ENCODE data around the gene AIPL1. TPM values are rescaled to one million over a fixed set of nuclear protein-coding genes. Genes with fewer than 3 reads are reported as not detected.

The AIPL1 gene
- total and polyA plus RNA-seq, 2 of the 13 experiments (the other 11 are each of a cell fraction or from before 2014, with no cell fraction given), result not detected

DNA sequence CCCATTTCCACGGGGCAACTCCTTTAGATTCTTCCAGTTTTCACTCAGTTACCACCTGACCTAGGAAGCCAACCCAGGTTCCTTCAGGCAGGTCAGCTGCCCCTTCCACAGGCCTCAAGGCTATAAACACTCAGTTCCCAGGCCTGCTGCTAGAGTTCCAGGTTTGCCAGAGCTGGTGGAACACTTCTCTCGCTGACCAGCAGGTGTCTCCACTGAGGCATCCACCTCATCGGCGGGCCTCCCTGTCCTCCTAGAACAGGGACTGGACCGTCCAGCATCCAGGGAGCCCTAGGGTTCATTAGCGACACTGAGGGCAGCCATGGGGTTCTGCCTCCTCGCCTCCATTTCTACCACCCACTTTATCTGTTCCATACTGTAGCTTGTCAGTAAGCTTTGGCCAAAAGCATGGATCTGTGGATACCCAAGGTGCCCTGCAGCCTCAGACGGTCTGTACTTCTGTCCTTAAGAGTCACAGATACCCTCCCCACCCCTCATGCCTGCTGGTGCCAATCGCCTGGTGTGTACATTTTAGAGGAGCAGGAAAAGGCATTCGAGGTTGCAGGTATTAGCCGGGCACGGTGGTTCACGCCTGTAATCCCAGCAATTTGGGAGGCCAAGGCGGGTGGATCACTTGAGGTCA is 38.3 kb upstream of the AIPL1 start (continued):
- TF ChIP-seq IRF2 (CRISPR knock-in tag; IDR thresholded peaks at IDR 0.05) (0 out of 2 replicates have a peak, but pooled peaks have one; percentile 35), ZNF121 (CRISPR knock-in tag; IDR thresholded peaks at IDR 0.05) (no peak), ZBTB3 (CRISPR knock-in tag; IDR thresholded peaks at IDR 0.05; ENCODE audit: borderline replicate concordance, low read depth) (no peak), KMT2B (CRISPR knock-in tag; IDR thresholded peaks at IDR 0.05) (no peak), KDM2A (CRISPR knock-in tag; IDR thresholded peaks at IDR 0.05; ENCODE audit: borderline replicate concordance, low read depth) (peak; percentile 61), SMC3 (IDR thresholded peaks at IDR 0.05; ENCODE audit: low read length) (peak; percentile 89), ZNF335 (CRISPR knock-in tag; IDR thresholded peaks at IDR 0.05) (no peak), ZNF3 (CRISPR knock-in tag; IDR thresholded peaks at IDR 0.05) (no peak), TGIF2 (CRISPR knock-in tag; IDR thresholded peaks at IDR 0.05) (no peak), ZSCAN25 (CRISPR knock-in tag; IDR thresholded peaks at IDR 0.05) (0 out of 2 replicates have a peak, but pooled peaks have one; percentile 26), ZNF207 (IDR thresholded peaks at IDR 0.05; ENCODE audit: borderline replicate concordance) (no peak), ZNF446 (CRISPR knock-in tag; IDR thresholded peaks at IDR 0.05) (no peak)
- TF ChIP-seq, protein P1, sequence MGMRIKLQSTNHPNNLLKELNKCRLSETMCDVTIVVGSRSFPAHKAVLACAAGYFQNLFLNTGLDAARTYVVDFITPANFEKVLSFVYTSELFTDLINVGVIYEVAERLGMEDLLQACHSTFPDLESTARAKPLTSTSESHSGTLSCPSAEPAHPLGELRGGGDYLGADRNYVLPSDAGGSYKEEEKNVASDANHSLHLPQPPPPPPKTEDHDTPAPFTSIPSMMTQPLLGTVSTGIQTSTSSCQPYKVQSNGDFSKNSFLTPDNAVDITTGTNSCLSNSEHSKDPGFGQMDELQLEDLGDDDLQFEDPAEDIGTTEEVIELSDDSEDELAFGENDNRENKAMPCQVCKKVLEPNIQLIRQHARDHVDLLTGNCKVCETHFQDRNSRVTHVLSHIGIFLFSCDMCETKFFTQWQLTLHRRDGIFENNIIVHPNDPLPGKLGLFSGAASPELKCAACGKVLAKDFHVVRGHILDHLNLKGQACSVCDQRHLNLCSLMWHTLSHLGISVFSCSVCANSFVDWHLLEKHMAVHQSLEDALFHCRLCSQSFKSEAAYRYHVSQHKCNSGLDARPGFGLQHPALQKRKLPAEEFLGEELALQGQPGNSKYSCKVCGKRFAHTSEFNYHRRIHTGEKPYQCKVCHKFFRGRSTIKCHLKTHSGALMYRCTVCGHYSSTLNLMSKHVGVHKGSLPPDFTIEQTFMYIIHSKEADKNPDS (CRISPR knock-in tag; IDR thresholded peaks at IDR 0.05), result no peak
- TF ChIP-seq, protein P2, sequence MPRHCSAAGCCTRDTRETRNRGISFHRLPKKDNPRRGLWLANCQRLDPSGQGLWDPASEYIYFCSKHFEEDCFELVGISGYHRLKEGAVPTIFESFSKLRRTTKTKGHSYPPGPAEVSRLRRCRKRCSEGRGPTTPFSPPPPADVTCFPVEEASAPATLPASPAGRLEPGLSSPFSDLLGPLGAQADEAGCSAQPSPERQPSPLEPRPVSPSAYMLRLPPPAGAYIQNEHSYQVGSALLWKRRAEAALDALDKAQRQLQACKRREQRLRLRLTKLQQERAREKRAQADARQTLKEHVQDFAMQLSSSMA (CRISPR knock-in tag; IDR thresholded peaks at IDR 0.05), result 0 out of 2 replicates have a peak, but pooled peaks have one; percentile 39
- TF ChIP-seq, protein P3, sequence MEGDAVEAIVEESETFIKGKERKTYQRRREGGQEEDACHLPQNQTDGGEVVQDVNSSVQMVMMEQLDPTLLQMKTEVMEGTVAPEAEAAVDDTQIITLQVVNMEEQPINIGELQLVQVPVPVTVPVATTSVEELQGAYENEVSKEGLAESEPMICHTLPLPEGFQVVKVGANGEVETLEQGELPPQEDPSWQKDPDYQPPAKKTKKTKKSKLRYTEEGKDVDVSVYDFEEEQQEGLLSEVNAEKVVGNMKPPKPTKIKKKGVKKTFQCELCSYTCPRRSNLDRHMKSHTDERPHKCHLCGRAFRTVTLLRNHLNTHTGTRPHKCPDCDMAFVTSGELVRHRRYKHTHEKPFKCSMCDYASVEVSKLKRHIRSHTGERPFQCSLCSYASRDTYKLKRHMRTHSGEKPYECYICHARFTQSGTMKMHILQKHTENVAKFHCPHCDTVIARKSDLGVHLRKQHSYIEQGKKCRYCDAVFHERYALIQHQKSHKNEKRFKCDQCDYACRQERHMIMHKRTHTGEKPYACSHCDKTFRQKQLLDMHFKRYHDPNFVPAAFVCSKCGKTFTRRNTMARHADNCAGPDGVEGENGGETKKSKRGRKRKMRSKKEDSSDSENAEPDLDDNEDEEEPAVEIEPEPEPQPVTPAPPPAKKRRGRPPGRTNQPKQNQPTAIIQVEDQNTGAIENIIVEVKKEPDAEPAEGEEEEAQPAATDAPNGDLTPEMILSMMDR (CRISPR knock-in tag; IDR thresholded peaks at IDR 0.05), result peak; percentile 95
- TF ChIP-seq, protein P4, sequence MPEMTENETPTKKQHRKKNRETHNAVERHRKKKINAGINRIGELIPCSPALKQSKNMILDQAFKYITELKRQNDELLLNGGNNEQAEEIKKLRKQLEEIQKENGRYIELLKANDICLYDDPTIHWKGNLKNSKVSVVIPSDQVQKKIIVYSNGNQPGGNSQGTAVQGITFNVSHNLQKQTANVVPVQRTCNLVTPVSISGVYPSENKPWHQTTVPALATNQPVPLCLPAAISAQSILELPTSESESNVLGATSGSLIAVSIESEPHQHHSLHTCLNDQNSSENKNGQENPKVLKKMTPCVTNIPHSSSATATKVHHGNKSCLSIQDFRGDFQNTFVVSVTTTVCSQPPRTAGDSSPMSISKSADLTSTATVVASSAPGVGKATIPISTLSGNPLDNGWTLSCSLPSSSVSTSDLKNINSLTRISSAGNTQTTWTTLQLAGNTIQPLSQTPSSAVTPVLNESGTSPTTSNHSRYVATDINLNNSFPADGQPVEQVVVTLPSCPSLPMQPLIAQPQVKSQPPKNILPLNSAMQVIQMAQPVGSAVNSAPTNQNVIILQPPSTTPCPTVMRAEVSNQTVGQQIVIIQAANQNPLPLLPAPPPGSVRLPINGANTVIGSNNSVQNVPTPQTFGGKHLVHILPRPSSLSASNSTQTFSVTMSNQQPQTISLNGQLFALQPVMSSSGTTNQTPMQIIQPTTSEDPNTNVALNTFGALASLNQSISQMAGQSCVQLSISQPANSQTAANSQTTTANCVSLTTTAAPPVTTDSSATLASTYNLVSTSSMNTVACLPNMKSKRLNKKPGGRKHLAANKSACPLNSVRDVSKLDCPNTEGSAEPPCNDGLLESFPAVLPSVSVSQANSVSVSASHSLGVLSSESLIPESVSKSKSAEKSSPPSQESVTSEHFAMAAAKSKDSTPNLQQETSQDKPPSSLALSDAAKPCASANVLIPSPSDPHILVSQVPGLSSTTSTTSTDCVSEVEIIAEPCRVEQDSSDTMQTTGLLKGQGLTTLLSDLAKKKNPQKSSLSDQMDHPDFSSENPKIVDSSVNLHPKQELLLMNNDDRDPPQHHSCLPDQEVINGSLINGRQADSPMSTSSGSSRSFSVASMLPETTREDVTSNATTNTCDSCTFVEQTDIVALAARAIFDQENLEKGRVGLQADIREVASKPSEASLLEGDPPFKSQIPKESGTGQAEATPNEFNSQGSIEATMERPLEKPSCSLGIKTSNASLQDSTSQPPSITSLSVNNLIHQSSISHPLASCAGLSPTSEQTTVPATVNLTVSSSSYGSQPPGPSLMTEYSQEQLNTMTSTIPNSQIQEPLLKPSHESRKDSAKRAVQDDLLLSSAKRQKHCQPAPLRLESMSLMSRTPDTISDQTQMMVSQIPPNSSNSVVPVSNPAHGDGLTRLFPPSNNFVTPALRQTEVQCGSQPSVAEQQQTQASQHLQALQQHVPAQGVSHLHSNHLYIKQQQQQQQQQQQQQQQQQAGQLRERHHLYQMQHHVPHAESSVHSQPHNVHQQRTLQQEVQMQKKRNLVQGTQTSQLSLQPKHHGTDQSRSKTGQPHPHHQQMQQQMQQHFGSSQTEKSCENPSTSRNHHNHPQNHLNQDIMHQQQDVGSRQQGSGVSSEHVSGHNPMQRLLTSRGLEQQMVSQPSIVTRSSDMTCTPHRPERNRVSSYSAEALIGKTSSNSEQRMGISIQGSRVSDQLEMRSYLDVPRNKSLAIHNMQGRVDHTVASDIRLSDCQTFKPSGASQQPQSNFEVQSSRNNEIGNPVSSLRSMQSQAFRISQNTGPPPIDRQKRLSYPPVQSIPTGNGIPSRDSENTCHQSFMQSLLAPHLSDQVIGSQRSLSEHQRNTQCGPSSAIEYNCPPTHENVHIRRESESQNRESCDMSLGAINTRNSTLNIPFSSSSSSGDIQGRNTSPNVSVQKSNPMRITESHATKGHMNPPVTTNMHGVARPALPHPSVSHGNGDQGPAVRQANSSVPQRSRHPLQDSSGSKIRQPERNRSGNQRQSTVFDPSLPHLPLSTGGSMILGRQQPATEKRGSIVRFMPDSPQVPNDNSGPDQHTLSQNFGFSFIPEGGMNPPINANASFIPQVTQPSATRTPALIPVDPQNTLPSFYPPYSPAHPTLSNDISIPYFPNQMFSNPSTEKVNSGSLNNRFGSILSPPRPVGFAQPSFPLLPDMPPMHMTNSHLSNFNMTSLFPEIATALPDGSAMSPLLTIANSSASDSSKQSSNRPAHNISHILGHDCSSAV (CRISPR knock-in tag; IDR thresholded peaks at IDR 0.05; ENCODE audit: borderline replicate concordance), result no peak
